ENCODE results near the gene COL4A1. TPM values are rescaled to one million over a fixed set of nuclear protein-coding genes. Genes with fewer than 3 reads are reported as not detected.

COL4A1 gene
- polyA plus RNA-seq, 1 of the 3 experiments (the other 2 are of a cell fraction) = 30.3 TPM

DNA sequence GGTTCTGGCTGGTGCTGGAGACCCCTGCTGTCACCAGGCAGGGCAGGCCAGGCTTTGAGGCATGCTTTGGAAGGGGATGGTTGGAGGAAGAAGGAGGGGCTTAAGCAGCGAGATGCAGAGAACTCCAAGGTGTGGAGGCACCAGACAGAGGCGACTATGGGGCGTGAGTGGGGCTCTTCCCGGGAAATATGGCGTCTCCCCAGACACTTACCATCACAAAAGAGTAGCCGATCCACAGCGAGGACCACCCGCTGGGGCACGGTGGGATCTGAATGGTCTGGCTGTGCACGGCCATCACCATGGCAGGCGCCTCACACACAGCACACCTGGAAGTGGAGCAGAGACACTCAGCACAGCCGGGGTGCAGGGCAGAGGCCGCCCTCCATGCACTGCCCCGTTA lies 151.9 kb downstream of the COL4A1 start:
- ChIA-PET POLR2A (no interaction called here), CTCF (interaction anchor here (1.5 kb wide), 1 partner anchor 45 kb away, joined by 4 read pairs; no protein-coding TSS in a partner anchor)
- Histone ChIP-seq H3K9ac (no peak overlapping the region), H3K9me2 (no peaks in the 10 kb centered on the region), H3K27me3 (ENCODE audit: insufficient read depth) (no peaks in the 10 kb centered on the region), H2AFZ (ENCODE audit: low read depth) (no peak overlapping the region), H4K20me1 (ENCODE audit: insufficient read depth) (no peaks in the 10 kb centered on the region), H3K27ac (ENCODE audit: low read depth in 2 of 2, low read length in 1 of 2) (no peak overlapping the region), H3K4me1 (ENCODE audit: control insufficient read depth in 1 of 2, insufficient read depth in 2 of 2, low read depth in 1 of 2, low read length in 1 of 2) (no peaks in the 10 kb centered on the region), H3K79me2 (ENCODE audit: insufficient read depth) (no peaks in the 10 kb centered on the region), H3K4me2 (no peak overlapping the region), H3K4me3 (ENCODE audit: low read depth in 2 of 2, low read length in 1 of 2) (no peak overlapping the region), H3K36me3 (replicated peaks in 1 of 2; ENCODE audit: control insufficient read depth in 1 of 2, insufficient read depth in 2 of 2, low read length in 1 of 2) (peaks cover 30 to 77% of the 10 kb centered on the region in 2 experiments), H3F3A (replicated peaks; ENCODE audit: insufficient read depth) (peaks cover 16% of the 10 kb centered on the region), H3K9me3 (no peaks in the 10 kb centered on the region)
- no peak for TF ChIP-seq YY1 (IDR thresholded peaks at IDR 0.05; ENCODE audit: low read depth)
- TF ChIP-seq FOXM1 (IDR thresholded peaks at IDR 0.05; ENCODE audit: low read depth) = no peak
- no peak for TF ChIP-seq RCOR1 (IDR thresholded peaks at IDR 0.05; ENCODE audit: low read length)
- no peak for TF ChIP-seq MXI1 (IDR thresholded peaks at IDR 0.05; ENCODE audit: low read depth, low read length)
- TF ChIP-seq, protein P1, sequence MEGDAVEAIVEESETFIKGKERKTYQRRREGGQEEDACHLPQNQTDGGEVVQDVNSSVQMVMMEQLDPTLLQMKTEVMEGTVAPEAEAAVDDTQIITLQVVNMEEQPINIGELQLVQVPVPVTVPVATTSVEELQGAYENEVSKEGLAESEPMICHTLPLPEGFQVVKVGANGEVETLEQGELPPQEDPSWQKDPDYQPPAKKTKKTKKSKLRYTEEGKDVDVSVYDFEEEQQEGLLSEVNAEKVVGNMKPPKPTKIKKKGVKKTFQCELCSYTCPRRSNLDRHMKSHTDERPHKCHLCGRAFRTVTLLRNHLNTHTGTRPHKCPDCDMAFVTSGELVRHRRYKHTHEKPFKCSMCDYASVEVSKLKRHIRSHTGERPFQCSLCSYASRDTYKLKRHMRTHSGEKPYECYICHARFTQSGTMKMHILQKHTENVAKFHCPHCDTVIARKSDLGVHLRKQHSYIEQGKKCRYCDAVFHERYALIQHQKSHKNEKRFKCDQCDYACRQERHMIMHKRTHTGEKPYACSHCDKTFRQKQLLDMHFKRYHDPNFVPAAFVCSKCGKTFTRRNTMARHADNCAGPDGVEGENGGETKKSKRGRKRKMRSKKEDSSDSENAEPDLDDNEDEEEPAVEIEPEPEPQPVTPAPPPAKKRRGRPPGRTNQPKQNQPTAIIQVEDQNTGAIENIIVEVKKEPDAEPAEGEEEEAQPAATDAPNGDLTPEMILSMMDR (IDR thresholded peaks at IDR 0.05) = no peak
- no peak for TF ChIP-seq TEAD4 (IDR thresholded peaks at IDR 0.05; ENCODE audit: borderline replicate concordance, insufficient read depth)
- TF ChIP-seq SIN3A (IDR thresholded peaks at IDR 0.05; ENCODE audit: borderline replicate concordance, low read depth, low read length) = no peak
- no peak for TF ChIP-seq NRF1 (IDR thresholded peaks at IDR 0.05; ENCODE audit: low read depth, low read length)
- no peak for TF ChIP-seq POLR2AphosphoS5 (IDR thresholded peaks at IDR 0.05; ENCODE audit: low read depth, low read length)
- no peak for TF ChIP-seq CHD2 (IDR thresholded peaks at IDR 0.05; ENCODE audit: low read length, partially characterized antibody)
- no peak for TF ChIP-seq MEF2A (IDR thresholded peaks at IDR 0.05; ENCODE audit: borderline replicate concordance, low read depth)
- no peak for TF ChIP-seq EZH2phosphoT487 (IDR thresholded peaks at IDR 0.05; ENCODE audit: borderline replicate concordance, low read depth)
- no peak for TF ChIP-seq GABPA (IDR thresholded peaks at IDR 0.05; ENCODE audit: low read depth)
- TF ChIP-seq, protein P2, sequence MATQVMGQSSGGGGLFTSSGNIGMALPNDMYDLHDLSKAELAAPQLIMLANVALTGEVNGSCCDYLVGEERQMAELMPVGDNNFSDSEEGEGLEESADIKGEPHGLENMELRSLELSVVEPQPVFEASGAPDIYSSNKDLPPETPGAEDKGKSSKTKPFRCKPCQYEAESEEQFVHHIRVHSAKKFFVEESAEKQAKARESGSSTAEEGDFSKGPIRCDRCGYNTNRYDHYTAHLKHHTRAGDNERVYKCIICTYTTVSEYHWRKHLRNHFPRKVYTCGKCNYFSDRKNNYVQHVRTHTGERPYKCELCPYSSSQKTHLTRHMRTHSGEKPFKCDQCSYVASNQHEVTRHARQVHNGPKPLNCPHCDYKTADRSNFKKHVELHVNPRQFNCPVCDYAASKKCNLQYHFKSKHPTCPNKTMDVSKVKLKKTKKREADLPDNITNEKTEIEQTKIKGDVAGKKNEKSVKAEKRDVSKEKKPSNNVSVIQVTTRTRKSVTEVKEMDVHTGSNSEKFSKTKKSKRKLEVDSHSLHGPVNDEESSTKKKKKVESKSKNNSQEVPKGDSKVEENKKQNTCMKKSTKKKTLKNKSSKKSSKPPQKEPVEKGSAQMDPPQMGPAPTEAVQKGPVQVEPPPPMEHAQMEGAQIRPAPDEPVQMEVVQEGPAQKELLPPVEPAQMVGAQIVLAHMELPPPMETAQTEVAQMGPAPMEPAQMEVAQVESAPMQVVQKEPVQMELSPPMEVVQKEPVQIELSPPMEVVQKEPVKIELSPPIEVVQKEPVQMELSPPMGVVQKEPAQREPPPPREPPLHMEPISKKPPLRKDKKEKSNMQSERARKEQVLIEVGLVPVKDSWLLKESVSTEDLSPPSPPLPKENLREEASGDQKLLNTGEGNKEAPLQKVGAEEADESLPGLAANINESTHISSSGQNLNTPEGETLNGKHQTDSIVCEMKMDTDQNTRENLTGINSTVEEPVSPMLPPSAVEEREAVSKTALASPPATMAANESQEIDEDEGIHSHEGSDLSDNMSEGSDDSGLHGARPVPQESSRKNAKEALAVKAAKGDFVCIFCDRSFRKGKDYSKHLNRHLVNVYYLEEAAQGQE (IDR thresholded peaks at IDR 0.05; ENCODE audit: low read depth, low read length) = no peak
- TF ChIP-seq RXRA (IDR thresholded peaks at IDR 0.05; ENCODE audit: borderline replicate concordance, low read depth) = no peak
- TF ChIP-seq JUND (IDR thresholded peaks at IDR 0.05) = no peak
- no peak for TF ChIP-seq FOSL2 (IDR thresholded peaks at IDR 0.05; ENCODE audit: borderline replicate concordance, low read depth)
- WGBS (ENCODE audit: low lambda C conversion rate) = 99% methylated on average over 14 of the region's 14 CpGs
- DNase-seq = no peak
